Measurements from ENCODE around the gene WDR88. TPM values are rescaled to one million over a fixed set of nuclear protein-coding genes. Genes with fewer than 3 reads are reported as not detected.
"Not testable (repeated sequence)": the region's sequence is repeated elsewhere in the genome, so short reads cannot be mapped to it uniquely, and the experiment has no call there.

WDR88 gene
- total RNA-seq, 2 donors from 2014 or later, result not detected

- DNase-seq (ENCODE audit: low spot score), result no peak
- intact Hi-C loops (cut with DNase I), result no loop called here
These were observed 72.4 kb downstream of the WDR88 start for GRCh38 chr19:33204136-33204973.

DNA sequence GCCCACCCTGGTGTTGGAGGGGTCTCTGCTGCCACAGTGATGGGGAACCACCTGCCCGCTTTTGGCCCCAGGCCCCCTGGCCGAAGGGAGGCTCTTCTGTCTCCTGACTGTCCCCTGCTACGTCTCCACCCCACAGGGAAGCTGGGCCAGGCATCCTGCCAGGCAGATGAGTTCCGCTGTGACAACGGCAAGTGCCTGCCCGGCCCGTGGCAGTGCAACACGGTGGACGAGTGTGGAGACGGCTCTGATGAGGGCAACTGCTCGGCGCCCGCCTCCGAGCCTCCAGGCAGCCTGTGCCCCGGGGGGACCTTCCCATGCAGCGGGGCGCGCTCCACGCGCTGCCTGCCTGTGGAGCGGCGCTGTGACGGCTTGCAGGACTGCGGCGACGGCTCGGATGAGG is 73.2 kb downstream of the WDR88 start:
- intact Hi-C loops (cut with DNase I), result no loop called here
- no peak for DNase-seq (ENCODE audit: low spot score)

GRCh38 chr19:33205531-33206260 is 73.8 kb downstream of the WDR88 start:
- intact Hi-C loops (cut with DNase I), result no loop called here
- no peak for DNase-seq (ENCODE audit: low spot score)

GRCh38 chr19:33206261-33207039 is 74.5 kb downstream of the WDR88 start:
- intact Hi-C loops (cut with DNase I), result no loop called here
- no peak for DNase-seq (ENCODE audit: low spot score)

DNA sequence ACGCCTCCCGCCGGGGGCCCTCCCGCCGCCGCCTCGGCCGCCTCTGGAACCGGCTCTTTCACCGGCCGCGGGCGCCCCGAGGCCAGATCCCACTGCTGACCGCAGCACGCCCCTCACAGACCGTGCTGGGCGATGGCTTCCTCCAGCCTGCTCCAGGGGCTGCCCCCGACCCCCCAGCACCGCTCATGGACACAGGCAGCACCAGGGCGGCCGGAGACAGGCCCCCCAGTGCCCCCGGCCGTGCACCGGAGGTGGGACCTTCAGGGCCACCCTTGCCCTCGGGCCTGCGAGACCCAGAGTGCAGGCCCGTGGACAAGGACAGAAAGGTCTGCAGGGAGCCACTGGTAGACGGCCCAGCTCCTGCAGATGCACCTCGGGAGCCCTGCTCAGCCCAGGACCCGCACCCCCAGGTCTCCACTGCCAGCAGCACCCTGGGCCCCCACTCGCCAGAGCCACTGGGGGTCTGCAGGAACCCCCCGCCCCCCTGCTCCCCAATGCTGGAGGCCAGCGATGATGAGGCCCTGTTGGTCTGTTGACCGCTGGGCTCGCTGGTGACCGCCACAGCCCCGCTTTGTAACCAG is 75.2 kb downstream of the WDR88 start:
- no peak for DNase-seq (ENCODE audit: low spot score)
- intact Hi-C loops (cut with DNase I), result no loop called here

DNA sequence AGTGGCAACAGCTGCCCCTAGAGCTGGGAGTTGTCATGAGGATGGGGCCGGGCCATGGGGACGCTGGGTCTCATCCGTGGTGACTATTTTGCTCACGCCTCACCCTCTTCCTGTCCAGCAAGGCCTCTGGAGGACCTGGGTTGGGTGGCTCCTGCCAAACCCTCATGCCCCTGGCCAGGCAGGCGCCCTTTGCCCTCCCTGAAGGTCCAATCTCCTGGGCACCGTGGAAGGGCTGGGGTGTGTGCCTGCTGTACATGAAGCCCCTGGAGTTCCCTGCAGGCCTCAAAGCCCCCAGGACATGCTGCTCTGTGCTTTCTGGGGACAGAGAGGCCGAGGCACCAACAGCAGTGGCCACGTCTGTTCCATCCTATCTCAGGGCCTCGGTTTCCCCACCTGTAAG is 76.0 kb downstream of the WDR88 start:
- no peak for DNase-seq (ENCODE audit: low spot score)
- intact Hi-C loops (cut with DNase I), result no loop called here

DNA sequence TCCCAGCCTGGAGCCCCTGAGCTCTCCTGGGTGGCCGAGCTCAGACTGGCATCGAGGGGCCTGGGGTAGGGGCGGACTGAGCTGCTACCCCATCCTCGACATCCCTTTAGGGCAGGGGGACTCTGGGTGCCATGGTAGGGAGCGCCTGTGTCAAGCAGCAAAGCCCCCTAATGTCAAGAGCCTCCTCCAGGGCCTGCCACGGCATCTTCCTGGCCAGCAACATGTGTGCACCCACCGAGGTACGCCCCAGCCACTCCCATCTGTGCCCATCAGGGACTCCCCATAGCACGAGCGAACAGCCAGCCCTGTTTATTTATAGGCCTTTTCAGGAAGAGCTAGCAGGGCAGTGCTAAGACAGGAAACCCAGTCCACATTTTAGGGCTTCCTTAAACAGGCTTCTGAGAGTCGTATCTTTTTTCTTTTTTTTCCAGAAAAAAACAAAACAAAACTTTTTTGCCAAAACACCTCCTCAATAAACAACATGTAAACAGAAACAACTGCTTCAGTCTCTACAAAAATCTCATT is 76.5 kb downstream of the WDR88 start:
- no peak for DNase-seq (ENCODE audit: low spot score)
- intact Hi-C loops (cut with DNase I), result no loop called here

DNA sequence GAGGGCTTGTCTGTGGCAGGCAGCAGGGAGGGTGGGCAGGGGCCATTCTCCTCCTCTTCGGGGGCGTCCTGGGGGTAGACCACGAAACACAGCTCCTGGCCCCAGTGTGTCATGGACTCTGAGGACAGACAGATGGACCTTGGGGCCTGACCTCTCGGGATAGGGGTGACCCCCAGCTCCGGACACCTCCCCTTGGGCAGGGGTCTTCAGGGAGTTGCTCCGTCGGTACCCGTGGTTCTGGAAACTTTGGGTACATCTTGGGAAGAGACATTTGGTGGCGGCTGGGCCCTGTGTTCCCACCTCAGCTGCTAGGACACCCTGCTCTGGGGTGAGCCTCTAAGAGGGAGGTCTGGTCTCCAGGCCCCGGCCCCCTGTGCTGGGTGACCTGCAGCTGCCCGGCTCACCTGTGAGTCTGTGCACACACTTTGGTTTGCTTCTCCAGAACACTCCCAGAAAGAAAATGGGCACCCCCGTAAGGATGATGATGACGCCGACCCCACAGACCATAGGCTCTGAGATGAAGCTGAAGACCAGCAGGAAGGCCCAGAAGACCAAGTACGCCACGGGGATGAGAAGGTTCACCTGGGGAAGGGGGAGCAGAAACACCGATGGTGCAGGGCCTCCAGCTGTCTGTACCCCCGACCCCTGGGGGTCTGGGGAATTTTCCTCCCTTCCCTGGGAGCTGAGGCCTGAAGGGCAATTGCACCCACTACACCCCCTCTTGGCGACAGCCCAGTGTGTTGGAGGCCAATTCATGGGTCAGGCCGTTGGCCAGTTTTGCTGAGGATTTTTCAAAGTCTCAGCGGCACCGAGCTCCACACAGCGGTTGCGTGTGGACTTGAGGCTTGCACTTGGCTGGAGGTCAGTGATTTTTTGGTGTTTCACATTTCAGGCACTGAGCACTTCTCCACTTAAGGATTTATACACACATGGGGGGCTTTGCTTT is 77.3 kb downstream of the WDR88 start:
- intact Hi-C loops (cut with DNase I), result no loop called here
- DNase-seq (ENCODE audit: low spot score), result no peak

DNA sequence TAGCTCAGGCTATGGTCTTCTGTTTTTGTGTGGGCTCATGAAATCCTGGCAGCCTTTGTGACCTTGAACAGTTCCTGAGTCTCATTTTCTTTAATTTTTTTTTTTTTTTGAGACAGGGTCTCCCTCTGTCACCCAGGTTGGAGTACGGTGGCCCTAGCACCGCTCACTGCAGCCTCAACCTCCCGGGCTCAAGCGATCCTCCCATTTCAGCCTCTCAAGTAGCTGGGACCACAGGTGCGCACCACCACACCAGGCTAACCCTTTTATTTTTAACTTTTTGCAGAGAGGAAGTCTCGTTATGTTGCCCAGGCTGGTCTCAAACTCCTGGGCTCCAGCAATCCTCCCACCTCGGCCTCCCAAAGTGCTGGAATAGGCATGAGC is 77.9 kb downstream of the WDR88 start:
- DNase-seq (ENCODE audit: low spot score); intact Hi-C loops (cut with DNase I): not testable (repeated sequence)

DNA sequence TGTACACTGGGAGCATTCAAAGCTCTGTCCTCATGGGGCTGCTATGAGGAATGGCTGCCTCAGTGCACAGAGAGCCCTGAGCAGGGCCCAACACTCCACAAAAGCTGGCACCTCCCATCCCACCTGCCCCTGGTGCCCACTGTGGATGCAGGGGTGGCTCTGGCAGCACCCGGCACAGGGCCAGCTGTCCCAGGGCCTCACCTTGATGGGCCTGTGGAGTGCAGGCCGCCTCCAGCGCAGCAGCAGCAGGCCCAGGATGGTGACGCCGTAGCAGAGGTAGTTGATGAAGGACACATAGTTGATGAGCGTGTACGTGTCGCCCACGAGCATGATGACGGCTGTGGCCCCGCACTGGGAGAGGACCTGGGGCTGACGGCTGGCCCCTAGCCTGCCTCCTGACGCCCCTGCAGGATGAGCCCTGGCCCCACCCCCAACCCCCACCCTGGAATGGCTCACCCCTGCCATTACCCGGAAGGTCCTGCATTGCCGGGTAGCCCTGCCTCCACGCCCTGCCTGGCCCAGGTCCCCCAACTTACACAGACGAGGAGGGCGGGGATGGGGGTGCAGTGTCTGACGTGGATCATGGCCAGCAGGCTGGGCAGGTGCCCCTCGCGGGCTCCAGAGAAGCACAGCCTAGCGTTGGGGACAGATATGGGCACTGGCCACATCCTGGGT is 78.5 kb downstream of the WDR88 start:
- DNase-seq (ENCODE audit: low spot score), result no peak
- intact Hi-C loops (cut with DNase I), result no loop called here

GRCh38 chr19:33211794-33212435 is 80.0 kb downstream of the WDR88 start:
- DNase-seq (ENCODE audit: low spot score), result no peak
- intact Hi-C loops (cut with DNase I), result loop anchor here in 1 of 2 donors (1.0 kb wide), 1 partner anchor 24 kb away; no protein-coding TSS in a partner anchor

DNA sequence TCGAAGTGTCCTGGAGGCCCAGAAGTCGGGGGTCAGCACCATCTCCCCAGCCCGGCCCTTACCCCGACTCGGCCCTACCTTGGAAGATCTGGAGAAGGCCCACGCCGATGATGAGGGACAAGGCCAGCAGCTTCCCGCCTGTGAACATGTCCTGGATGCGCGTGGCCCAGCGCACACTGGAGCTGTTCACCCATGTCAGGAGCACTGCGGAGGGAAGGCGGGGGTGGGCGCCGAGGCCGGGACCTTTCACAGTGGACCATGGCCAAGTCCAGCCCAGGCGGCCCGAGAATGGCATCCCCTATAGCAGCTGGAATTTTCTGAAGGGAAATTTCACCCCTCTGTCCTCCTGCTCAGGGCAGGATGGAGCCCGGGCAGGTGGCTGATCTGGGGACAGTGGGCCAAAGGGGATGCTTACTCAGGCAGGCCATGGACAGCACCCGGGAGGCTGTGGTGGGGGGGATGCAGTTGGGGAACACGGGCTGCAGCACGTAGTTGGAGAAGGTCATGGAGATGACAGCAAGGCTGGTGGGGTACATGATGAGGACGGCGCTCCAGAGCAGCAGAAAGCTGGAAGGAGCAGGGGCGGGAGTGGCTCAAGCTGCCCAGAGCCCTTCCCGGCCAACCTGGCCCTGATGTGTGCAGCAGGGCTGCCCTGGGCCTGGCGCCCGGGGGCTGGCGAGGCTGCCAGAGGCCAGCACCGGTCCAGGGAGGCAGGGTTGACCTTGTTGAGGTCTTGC is 80.7 kb downstream of the WDR88 start:
- intact Hi-C loops (cut with DNase I), result loop anchor here in 1 of 2 donors (1.0 kb wide), 1 partner anchor 24 kb away; no protein-coding TSS in a partner anchor
- DNase-seq (ENCODE audit: low spot score), result no peak

DNA sequence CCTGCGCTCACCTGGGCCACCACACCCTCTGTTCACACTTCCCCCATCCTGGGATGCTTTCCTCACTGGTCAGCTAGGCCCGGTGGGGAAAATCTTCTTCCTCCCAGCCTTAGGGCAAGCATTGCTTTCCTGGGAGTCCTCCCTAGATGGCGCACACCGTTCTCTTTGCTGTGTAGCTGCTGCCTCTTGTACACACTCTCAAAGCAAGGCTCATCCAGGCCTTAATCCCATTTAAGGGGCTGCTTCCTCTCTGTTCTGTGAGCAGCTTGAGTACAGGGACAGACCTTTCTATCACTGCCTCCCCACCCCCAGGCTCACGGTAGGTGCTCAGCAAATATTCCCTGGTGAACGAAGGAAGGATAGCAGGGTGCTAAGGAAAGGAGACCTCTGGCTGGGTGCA is 82.7 kb downstream of the WDR88 start:
- no peak for DNase-seq (ENCODE audit: low spot score)
- intact Hi-C loops (cut with DNase I), result no loop called here

DNA sequence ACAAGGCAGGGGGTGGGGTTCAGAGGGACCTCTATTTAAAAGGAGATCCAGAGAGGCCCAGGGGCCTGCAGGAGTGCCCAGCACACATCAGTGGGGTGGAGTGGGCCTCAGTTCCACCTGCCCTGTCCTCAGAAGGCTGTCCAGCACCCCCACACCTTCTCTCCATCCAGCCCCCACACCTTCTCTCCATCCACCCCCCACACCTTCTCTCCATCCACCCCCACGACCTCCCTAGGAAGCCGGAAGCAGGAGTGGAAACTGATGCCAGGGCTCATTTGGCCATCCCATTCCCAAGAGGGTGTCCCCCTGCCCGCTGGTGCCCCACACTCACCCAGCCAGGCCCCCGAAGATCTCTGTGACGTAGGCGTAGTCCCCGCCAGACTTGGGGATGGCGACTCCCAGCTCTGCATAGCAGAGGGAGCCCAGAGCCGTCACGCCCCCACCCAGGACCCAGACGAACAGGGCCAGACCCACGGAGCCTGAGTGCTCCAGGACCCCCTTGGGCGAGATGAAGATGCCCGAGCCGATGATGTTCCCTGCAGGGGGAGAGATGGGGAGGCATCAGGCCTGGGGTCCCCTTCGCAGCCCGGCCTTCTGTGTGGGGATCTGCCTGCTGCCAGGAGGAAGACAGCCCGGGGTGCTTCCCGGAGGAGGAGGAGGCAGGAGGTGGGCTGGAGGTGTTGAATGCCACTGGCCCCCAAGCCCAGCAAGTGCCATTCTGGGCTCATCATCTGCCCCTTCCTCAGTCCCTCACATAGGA is 83.7 kb downstream of the WDR88 start:
- DNase-seq (ENCODE audit: low spot score), result no peak
- intact Hi-C loops (cut with DNase I), result loop anchor here in 1 of 2 donors (5.0 kb wide), 1 partner anchor 467 kb away; no protein-coding TSS in a partner anchor

DNA sequence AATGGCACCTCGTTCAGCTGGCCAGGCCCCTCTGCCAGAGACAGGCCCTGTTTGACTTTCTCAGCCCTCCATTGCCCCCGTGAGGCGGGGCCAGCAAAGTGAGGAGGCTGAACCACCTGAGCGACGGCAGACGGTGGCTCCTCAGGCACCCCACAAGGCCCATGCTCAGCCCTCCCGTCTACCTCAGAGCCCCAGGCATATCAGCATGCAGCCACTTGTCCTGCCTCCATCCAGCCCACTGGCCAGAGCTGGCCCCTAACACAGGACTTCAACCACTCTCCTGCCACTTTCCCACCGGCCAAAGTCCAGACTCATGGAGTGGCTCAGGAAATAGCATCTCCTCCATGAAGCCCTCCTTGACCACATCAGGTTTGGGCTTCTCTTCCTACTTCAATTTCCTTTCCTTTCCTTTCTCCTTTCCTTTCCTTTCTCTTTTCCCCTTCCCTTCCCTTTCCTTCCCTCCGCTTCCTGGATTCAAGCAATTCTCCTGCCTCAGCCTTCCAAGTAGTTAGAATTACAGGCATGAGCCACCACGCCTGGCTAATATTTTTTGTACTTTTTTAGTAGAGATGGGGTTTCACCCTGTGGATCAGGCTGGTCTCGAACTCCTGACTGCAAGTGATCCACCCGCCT is 84.4 kb downstream of the WDR88 start:
- intact Hi-C loops (cut with DNase I), result loop anchor here in 1 of 2 donors (5.0 kb wide), 1 partner anchor 466 kb away; no protein-coding TSS in a partner anchor
- no peak for DNase-seq (ENCODE audit: low spot score)

Measured in posterior vena cava (tissue), 2 donors.